CD14-positive monocyte (primary cell): Measurements from ENCODE around the gene CRISP2. TPM values are rescaled to one million over a fixed set of nuclear protein-coding genes. Genes with fewer than 3 reads are reported as not detected.
A peak's percentile ranks its signal among the peaks of the same experiment; 100 is the strongest.

ENCODE experiments used
- DNase-seq, 3 donors: peaks; one replicate each; pipeline ENCODE4 v3.0.0-alpha.2; 2011 to 2022
- H2AFZ ChIP-seq: 2 replicates; pipeline ENCODE4 v1.6.0; 2012; ENCODE audit warnings: mild to moderate bottlenecking, low read depth, low read length, inconsistent platforms; ENCODE audit not compliant: insufficient read depth, poor library complexity, severe bottlenecking
- H3K27ac ChIP-seq, 2 donors: 1 replicate in 1 of 2; 2 replicates in 1 of 2; pipeline ENCODE4 v1.5.1; 2012 to 2013; ENCODE audit warnings: low read length in 2 of 2, control low read depth in 1 of 2, inconsistent platforms in 1 of 2, low read depth in 1 of 2, mild to moderate bottlenecking in 1 of 2
- H3K27me3 ChIP-seq, 2 donors: one replicate each; pipeline versions ENCODE4 v1.6.0 to v1.6.1; 2011 to 2013; ENCODE audit warnings: low read length in 2 of 2; ENCODE audit not compliant: control insufficient read depth in 2 of 2, insufficient read depth in 2 of 2
- H3K36me3 ChIP-seq, 2 donors: replicated peaks in 1 of 2; 1 replicate in 1 of 2; 2 replicates in 1 of 2; pipeline versions ENCODE4 v1.5.1 to v1.6.1; 2012 to 2013; ENCODE audit warnings: low read length in 2 of 2, control low read depth in 1 of 2, inconsistent platforms in 1 of 2, mild to moderate bottlenecking in 1 of 2; ENCODE audit not compliant: insufficient read depth in 2 of 2, control insufficient read depth in 1 of 2
- H3K4me1 ChIP-seq, 2 donors: 1 replicate in 1 of 2; 2 replicates in 1 of 2; pipeline versions ENCODE4 v1.5.1 to v1.6.1; 2012 to 2013; ENCODE audit warnings: low read length in 2 of 2, control low read depth in 1 of 2, inconsistent platforms in 1 of 2, mild to moderate bottlenecking in 1 of 2, moderate library complexity in 1 of 2; ENCODE audit not compliant: insufficient read depth in 2 of 2, control insufficient read depth in 1 of 2
- H3K4me2 ChIP-seq: replicated peaks from 2 replicates; pipeline ENCODE3; 2012; ENCODE audit warnings: low read length, moderate library complexity, mild to moderate bottlenecking; ENCODE audit not compliant: poor library complexity, severe bottlenecking; ENCODE audit errors: extremely low read depth
- H3K4me3 ChIP-seq, 3 experiments: fragments of 200-600 bp in 1 of 3; sonication (generic) in 1 of 3; replicated peaks in 1 of 3; 1 replicate in 2 of 3; 2 replicates in 1 of 3; pipeline ENCODE4 v1.5.1; 2011 to 2013; ENCODE audit warnings: low read length in 3 of 3, mild to moderate bottlenecking in 3 of 3, control low read depth in 2 of 3, low read depth in 2 of 3, inconsistent platforms in 1 of 3, moderate library complexity in 1 of 3
- H3K79me2 ChIP-seq: 2 replicates; pipeline ENCODE4 v1.6.0; 2012; ENCODE audit warnings: mild to moderate bottlenecking, control low read depth, inconsistent platforms, low read length, moderate library complexity; ENCODE audit not compliant: insufficient read depth
- H3K9ac ChIP-seq: 2 replicates; pipeline ENCODE4 v1.6.0; 2017; ENCODE audit warnings: low read length, mild to moderate bottlenecking; ENCODE audit not compliant: insufficient read depth, poor library complexity, severe bottlenecking
- H3K9me3 ChIP-seq, 2 donors: replicated peaks in 1 of 2; 1 replicate in 1 of 2; 2 replicates in 1 of 2; pipeline versions ENCODE4 v1.5.1 to v1.6.1; 2012 to 2013; ENCODE audit warnings: low read length in 2 of 2, control low read depth in 1 of 2; ENCODE audit not compliant: control insufficient read depth in 1 of 2, insufficient read depth in 1 of 2
- H4K20me1 ChIP-seq: 2 replicates; pipeline ENCODE4 v1.6.0; 2012; ENCODE audit warnings: mild to moderate bottlenecking, low read length, control low read depth, moderate library complexity; ENCODE audit not compliant: insufficient read depth
- H3K27ac Mint-ChIP-seq, 7 donors: one replicate each; pipeline ENCODE4 v1.8.0; 2020; ENCODE audit warnings: mild to moderate bottlenecking in 7 of 7, mixed read lengths in 7 of 7, moderate library complexity in 6 of 7, inconsistent platforms in 2 of 7
- H3K27me3 Mint-ChIP-seq, 3 donors: one replicate each; pipeline ENCODE4 v1.8.0; 2021 to 2022; ENCODE audit warnings: low read depth in 3 of 3, mild to moderate bottlenecking in 3 of 3, mixed read lengths in 3 of 3, moderate library complexity in 3 of 3, inconsistent platforms in 1 of 3
- H3K36me3 Mint-ChIP-seq, 2 donors: one replicate each; pipeline ENCODE4 v1.8.0; 2020; ENCODE audit warnings: mixed read lengths in 2 of 2, inconsistent platforms in 1 of 2, mild to moderate bottlenecking in 1 of 2
- H3K4me1 Mint-ChIP-seq: one replicate; pipeline ENCODE4 v1.8.0; 2020; ENCODE audit warnings: mild to moderate bottlenecking, mixed read lengths
- H3K4me3 Mint-ChIP-seq, 2 donors: one replicate each; pipeline ENCODE4 v1.8.0; 2020; ENCODE audit warnings: mild to moderate bottlenecking in 2 of 2, mixed read lengths in 2 of 2, moderate library complexity in 1 of 2
- H3K9me3 Mint-ChIP-seq, 7 donors: one replicate each; pipeline ENCODE4 v1.8.0; 2020 to 2022; ENCODE audit warnings: mixed read lengths in 7 of 7, mild to moderate bottlenecking in 6 of 7, moderate library complexity in 6 of 7, inconsistent platforms in 2 of 7
- CTCF ChIP-seq: fragments of 200-600 bp; IDR thresholded peaks from one replicate; pipeline ENCODE4 v1.8.0; 2022; ENCODE audit warnings: antibody characterized with exemption, mild to moderate bottlenecking
- WGBS: methylation state at CpG from one replicate; pipeline ENCODE4 v1.1.5; 2013; ENCODE audit warnings: missing lambda C conversion rate; ENCODE audit not compliant: insufficient coverage; 5-methylcytosine and 5-hydroxymethylcytosine counted together
- intact Hi-C, 2 donors: fragments of 100-400 bp; cut with micrococcal nuclease; formaldehyde crosslinking; loops; one replicate each; pipeline versions ENCODE4 v1.15.0 to v1.15.1; 2023
- polyA plus RNA-seq, 3 donors: library from polyadenylated mRNA; depleted of rRNA in 1 of 3; unstranded in 2 of 3; stranded (reverse) in 1 of 3; fragments of 300-500 nt in 2 of 3; fragments of >200 nt in 1 of 3; fragmentation: Illumina TruSeq in 2 of 3; gene quantifications; 1 replicate in 2 of 3; 2 replicates in 1 of 3; pipeline ENCODE4 v1.2.3, GENCODE V29; 2012 to 2021

Gene CRISP2
- polyA plus RNA-seq, 3 donors = not detected

GRCh38 chr6:49651239-49651638 is 62.1 kb downstream of the CRISP2 start:
- no peaks in the 10 kb centered on the region for H3K4me1 ChIP-seq
- intact Hi-C loops = no loop called here
- H3K36me3 ChIP-seq = no peaks in the 10 kb centered on the region
- no peak overlapping the region for H3K27ac ChIP-seq
- no peak overlapping the region for H3K27ac Mint-ChIP-seq
- H3K9me3 ChIP-seq = no peaks in the 10 kb centered on the region
- no peaks in the 10 kb centered on the region for H3K79me2 ChIP-seq
- peaks cover 0 to 3% (median 0%) of the 10 kb centered on the region in 7 donors for H3K9me3 Mint-ChIP-seq
- no peak overlapping the region for H3K4me3 ChIP-seq
- H3K4me1 Mint-ChIP-seq = no peaks in the 10 kb centered on the region
- TF ChIP-seq CTCF = no peak
- H3K9ac ChIP-seq = no peak overlapping the region
- H3K27me3 ChIP-seq = no peaks in the 10 kb centered on the region
- 100% methylated on average over 2 of the region's 2 CpGs for WGBS
- H4K20me1 ChIP-seq = no peaks in the 10 kb centered on the region
- no peak for DNase-seq
- H3K4me2 ChIP-seq = no peak overlapping the region
- H3K36me3 Mint-ChIP-seq = no peaks in the 10 kb centered on the region
- no peak overlapping the region for H3K4me3 Mint-ChIP-seq
- no peaks in the 10 kb centered on the region for H3K27me3 Mint-ChIP-seq
- no peak overlapping the region for H2AFZ ChIP-seq

GRCh38 chr6:49649988-49650387 is 63.4 kb downstream of the CRISP2 start:
- no CpG with 5 or more reads among the region's 1 CpG for WGBS
- no peaks in the 10 kb centered on the region for H3K79me2 ChIP-seq
- no peaks in the 10 kb centered on the region for H3K9me3 ChIP-seq
- no peak for TF ChIP-seq CTCF
- no peaks in the 10 kb centered on the region for H3K36me3 Mint-ChIP-seq
- H3K27me3 Mint-ChIP-seq = no peaks in the 10 kb centered on the region
- no peak for DNase-seq
- H3K4me3 Mint-ChIP-seq = no peak overlapping the region
- H3K4me1 Mint-ChIP-seq = no peaks in the 10 kb centered on the region
- intact Hi-C loops = no loop called here
- H3K27ac Mint-ChIP-seq = peak overlapping the region in 1 of 7 donors; percentile 73
- H3K9me3 Mint-ChIP-seq = peaks cover 0 to 3% (median 0%) of the 10 kb centered on the region in 7 donors
- no peaks in the 10 kb centered on the region for H3K27me3 ChIP-seq
- H3K4me2 ChIP-seq = no peak overlapping the region
- H3K4me1 ChIP-seq = no peaks in the 10 kb centered on the region
- H2AFZ ChIP-seq = no peak overlapping the region
- no peaks in the 10 kb centered on the region for H3K36me3 ChIP-seq
- H3K9ac ChIP-seq = no peak overlapping the region
- H4K20me1 ChIP-seq = no peaks in the 10 kb centered on the region
- no peak overlapping the region for H3K27ac ChIP-seq
- H3K4me3 ChIP-seq = no peak overlapping the region
